ENCODE measurements around the gene ANGEL2. TPM values are rescaled to one million over a fixed set of nuclear protein-coding genes. Genes with fewer than 3 reads are reported as not detected.
"Not testable (repeated sequence)": the region's sequence is repeated elsewhere in the genome, so short reads cannot be mapped to it uniquely, and the experiment has no call there.

The ANGEL2 gene
- total RNA-seq, 2 experiments from 2014 or later, result 39.6 to 41.5 TPM

- Mint-ChIP-seq H3K4me1 (ENCODE audit: low read depth) (peaks cover 33% of the 10 kb centered on the region), H3K27me3 (ENCODE audit: low read depth) (no peaks in the 10 kb centered on the region), H3K36me3 (ENCODE audit: low read depth) (peaks cover 27% of the 10 kb centered on the region), H3K4me3 (peak overlapping the region; percentile 100), H3K9me3 (ENCODE audit: insufficient read depth) (no peaks in the 10 kb centered on the region), H3K27ac (peak overlapping the region; percentile 99)
- CTCF ChIA-PET, result interaction anchor here (1.0 to 2.4 kb wide), 4 partner anchors 11 to 55 kb away, joined by 3 to 10 read pairs (median 4); no protein-coding TSS in a partner anchor
- ATAC-seq (no peak), DNase-seq (no peak)
- POLR2A ChIA-PET, result interaction anchor here (1.0 kb wide), 1 partner anchor 223 kb away, joined by 3 read pairs; no protein-coding TSS in a partner anchor
These were observed 1.0 kb downstream of the ANGEL2 start for GRCh38 chr1:213014642-213015041.

- Mint-ChIP-seq H3K27me3 (ENCODE audit: low read depth) (no peaks in the 10 kb centered on the region), H3K4me1 (ENCODE audit: low read depth) (peaks cover 32% of the 10 kb centered on the region), H3K36me3 (ENCODE audit: low read depth) (peaks cover 59% of the 10 kb centered on the region), H3K9me3 (ENCODE audit: insufficient read depth) (no peaks in the 10 kb centered on the region), H3K27ac (no peak overlapping the region), H3K4me3 (no peak overlapping the region)
- CTCF ChIA-PET, result interaction anchor here (1.0 kb wide), 1 partner anchor 13 kb away, joined by 4 read pairs; no protein-coding TSS in a partner anchor
- ATAC-seq (peak; percentile 49), DNase-seq (no peak)
- POLR2A ChIA-PET, result interaction anchor here (0.6 kb wide), 1 partner anchor 231 kb away, joined by 3 read pairs; no protein-coding TSS in a partner anchor
These were observed 7.1 kb downstream of the ANGEL2 start for GRCh38 chr1:213008564-213008963.

- ChIA-PET CTCF (interaction anchor here (1.2 to 1.6 kb wide), 4 partner anchors 8 to 253 kb away, joined by 3 to 6 read pairs (median 4); no protein-coding TSS in a partner anchor), POLR2A (no interaction called here)
- DNase-seq (no peak), ATAC-seq (no peak)
- Mint-ChIP-seq H3K4me1 (ENCODE audit: low read depth) (peaks cover 2% of the 10 kb centered on the region), H3K4me3 (no peak overlapping the region), H3K27ac (no peak overlapping the region), H3K36me3 (ENCODE audit: low read depth) (peaks cover 47% of the 10 kb centered on the region), H3K27me3 (ENCODE audit: low read depth) (no peaks in the 10 kb centered on the region), H3K9me3 (ENCODE audit: insufficient read depth) (no peaks in the 10 kb centered on the region)
These were observed 12.4 kb downstream of the ANGEL2 start for GRCh38 chr1:213003256-213003655.

- Mint-ChIP-seq H3K4me3 (no peak overlapping the region), H3K9me3 (ENCODE audit: insufficient read depth) (no peaks in the 10 kb centered on the region), H3K36me3 (ENCODE audit: low read depth) (peaks cover 32% of the 10 kb centered on the region), H3K4me1 (ENCODE audit: low read depth) (peaks cover 1% of the 10 kb centered on the region), H3K27me3 (ENCODE audit: low read depth) (no peaks in the 10 kb centered on the region), H3K27ac (no peak overlapping the region)
- ATAC-seq (no peak), DNase-seq (no peak)
- POLR2A ChIA-PET, result interaction anchor here (1.1 kb wide), 1 partner anchor 56 kb away, joined by 3 read pairs; the partner anchor contains the start of gene RPS6KC1
- CTCF ChIA-PET, result interaction anchor here (0.7 to 4.6 kb wide), 31 partner anchors 8 to 580 kb away, joined by 3 to 26 read pairs (median 4); partner anchors contain the start of genes ANGEL2, NSL1, PACC1 and RPS6KC1
These were observed 20.7 kb downstream of the ANGEL2 start for GRCh38 chr1:212994926-212995325.

GRCh38 chr1:212993960-212994359 is 21.7 kb downstream of the ANGEL2 start:
- H3K4me1 Mint-ChIP-seq (ENCODE audit: low read depth); H3K9me3 Mint-ChIP-seq (ENCODE audit: insufficient read depth); DNase-seq; H3K27ac Mint-ChIP-seq; H3K27me3 Mint-ChIP-seq (ENCODE audit: low read depth); ATAC-seq; H3K4me3 Mint-ChIP-seq; POLR2A ChIA-PET: not testable (repeated sequence)
- H3K36me3 Mint-ChIP-seq (ENCODE audit: low read depth), result peaks cover 34% of the 10 kb centered on the region
- CTCF ChIA-PET, result interaction anchor here (1.2 to 4.6 kb wide), 10 partner anchors 9 to 537 kb away, joined by 4 to 26 read pairs (median 8); no protein-coding TSS in a partner anchor

- no peaks in the 10 kb centered on the region for H3K27me3 Mint-ChIP-seq (ENCODE audit: low read depth)
- H3K36me3 Mint-ChIP-seq (ENCODE audit: low read depth), result peaks cover 22% of the 10 kb centered on the region
- H3K27ac Mint-ChIP-seq, result no peak overlapping the region
- no peak overlapping the region for H3K4me3 Mint-ChIP-seq
- DNase-seq (no peak), ATAC-seq (no peak)
- POLR2A ChIA-PET, result no interaction called here
- CTCF ChIA-PET, result interaction anchor here (0.9 kb wide), 1 partner anchor 534 kb away, joined by 3 read pairs; no protein-coding TSS in a partner anchor
- H3K9me3 Mint-ChIP-seq (ENCODE audit: insufficient read depth), result no peaks in the 10 kb centered on the region
- H3K4me1 Mint-ChIP-seq (ENCODE audit: low read depth), result no peaks in the 10 kb centered on the region
These were observed 25.4 kb downstream of the ANGEL2 start for GRCh38 chr1:212990276-212990675.

GRCh38 chr1:212987702-212988322 is 27.9 kb downstream of the ANGEL2 start:
- CTCF ChIA-PET, result no interaction called here
- Mint-ChIP-seq H3K36me3 (ENCODE audit: low read depth) (peaks cover 14% of the 10 kb centered on the region), H3K4me1 (ENCODE audit: low read depth) (no peaks in the 10 kb centered on the region), H3K27me3 (ENCODE audit: low read depth) (no peaks in the 10 kb centered on the region), H3K9me3 (ENCODE audit: insufficient read depth) (no peaks in the 10 kb centered on the region), H3K4me3 (no peak overlapping the region), H3K27ac (no peak overlapping the region)
- DNase-seq, result no peak
- POLR2A ChIA-PET, result no interaction called here
- ATAC-seq, result no peak

GRCh38 chr1:212986551-212986950 is 29.1 kb downstream of the ANGEL2 start:
- peaks cover 10% of the 10 kb centered on the region for H3K36me3 Mint-ChIP-seq (ENCODE audit: low read depth)
- DNase-seq, result no peak
- no peaks in the 10 kb centered on the region for H3K9me3 Mint-ChIP-seq (ENCODE audit: insufficient read depth)
- no peak overlapping the region for H3K27ac Mint-ChIP-seq
- ATAC-seq, result no peak
- no peak overlapping the region for H3K4me3 Mint-ChIP-seq
- ChIA-PET CTCF (interaction anchor here (0.8 to 1.8 kb wide), 2 partner anchors 8 to 171 kb away, joined by 5 read pairs; no protein-coding TSS in a partner anchor), POLR2A (no interaction called here)
- no peaks in the 10 kb centered on the region for H3K27me3 Mint-ChIP-seq (ENCODE audit: low read depth)
- H3K4me1 Mint-ChIP-seq (ENCODE audit: low read depth), result peaks cover 6% of the 10 kb centered on the region

GRCh38 chr1:212984522-212985291 is 31.0 kb downstream of the ANGEL2 start:
- H3K36me3 Mint-ChIP-seq (ENCODE audit: low read depth), result peaks cover 8% of the 10 kb centered on the region
- no peaks in the 10 kb centered on the region for H3K27me3 Mint-ChIP-seq (ENCODE audit: low read depth)
- H3K4me1 Mint-ChIP-seq (ENCODE audit: low read depth), result peaks cover 11% of the 10 kb centered on the region
- H3K9me3 Mint-ChIP-seq (ENCODE audit: insufficient read depth), result no peaks in the 10 kb centered on the region
- DNase-seq (no peak), ATAC-seq (no peak)
- POLR2A ChIA-PET, result no interaction called here
- CTCF ChIA-PET, result interaction anchor here (1.0 to 1.5 kb wide), 3 partner anchors 10 to 529 kb away, joined by 3 to 6 read pairs (median 3); no protein-coding TSS in a partner anchor
- no peak overlapping the region for H3K27ac Mint-ChIP-seq
- no peak overlapping the region for H3K4me3 Mint-ChIP-seq

- Mint-ChIP-seq H3K9me3 (ENCODE audit: insufficient read depth) (no peaks in the 10 kb centered on the region), H3K36me3 (ENCODE audit: low read depth) (no peaks in the 10 kb centered on the region), H3K27ac (no peak overlapping the region), H3K27me3 (ENCODE audit: low read depth) (no peaks in the 10 kb centered on the region), H3K4me3 (no peak overlapping the region), H3K4me1 (ENCODE audit: low read depth) (peaks cover 12% of the 10 kb centered on the region)
- ChIA-PET POLR2A (no interaction called here), CTCF (no interaction called here)
- ATAC-seq, result no peak
- no peak for DNase-seq
These were observed 32.2 kb downstream of the ANGEL2 start for GRCh38 chr1:212983482-212983881.

- Mint-ChIP-seq H3K36me3 (ENCODE audit: low read depth) (no peaks in the 10 kb centered on the region), H3K4me3 (no peak overlapping the region), H3K4me1 (ENCODE audit: low read depth) (peaks cover 12% of the 10 kb centered on the region), H3K27ac (no peak overlapping the region), H3K27me3 (ENCODE audit: low read depth) (no peaks in the 10 kb centered on the region), H3K9me3 (ENCODE audit: insufficient read depth) (no peaks in the 10 kb centered on the region)
- CTCF ChIA-PET, result interaction anchor here (1.2 kb wide), 1 partner anchor 15 kb away, joined by 4 read pairs; no protein-coding TSS in a partner anchor
- ATAC-seq, result no peak
- POLR2A ChIA-PET, result no interaction called here
- no peak for DNase-seq
These were observed 33.1 kb downstream of the ANGEL2 start for GRCh38 chr1:212982430-212983152.
